Panc1 (cell line): Measurements from ENCODE around the gene KRT8.

Experiments
- CTCF ChIP-seq: fragments of 450-650 bp; IDR thresholded peaks from 2 replicates; pipeline ENCODE4 v1.5.1; 2017; ENCODE audit warnings: mild to moderate bottlenecking
- REST ChIP-seq, 2 experiments: IDR thresholded peaks; 2 replicates each; pipeline ENCODE4 v1.6.1; 2011 to 2012; ENCODE audit warnings: low read depth in 2 of 2, control low read depth in 1 of 2, low read length in 1 of 2, mild to moderate bottlenecking in 1 of 2, moderate library complexity in 1 of 2; ENCODE audit not compliant: insufficient read depth in 1 of 2
- TCF7L2 ChIP-seq: IDR thresholded peaks from 2 replicates; pipeline ENCODE4 v1.6.1; 2011; ENCODE audit warnings: mild to moderate bottlenecking, low read depth, low read length, inconsistent platforms

GRCh38 chr12:52947738-52948423, 43.0 kb upstream of the KRT8 start:
- no peak for TF ChIP-seq CTCF
- no peak for TF ChIP-seq REST (IDR thresholded peaks at IDR 0.05; ENCODE audit: insufficient read depth in 1 of 2, low read depth in 2 of 2, low read length in 1 of 2)
- no peak for TF ChIP-seq TCF7L2
